GM10266 (cell line): Measurements from ENCODE around the gene SLC37A1.

Experiments used
- DNase-seq: peaks from one replicate; pipeline ENCODE4 v3.0.0; 2012; ENCODE audit errors: extremely low spot score
- CTCF ChIP-seq: IDR thresholded peaks from 2 replicates; pipeline ENCODE4 v1.5.1; 2012; ENCODE audit warnings: mild to moderate bottlenecking, low read depth; ENCODE audit not compliant: control insufficient read depth, insufficient read depth; ENCODE audit errors: missing control alignments

SLC37A1 gene

GRCh38 chr21:42630626-42631025 lies 117.0 kb downstream of the SLC37A1 start:
- TF ChIP-seq CTCF = no peak
- no peak for DNase-seq
